ENCODE data around the gene ABCC4. TPM values are rescaled to one million over a fixed set of nuclear protein-coding genes. Genes with fewer than 3 reads are reported as not detected.

ABCC4 gene
- total RNA-seq, 1 experiment from 2014 or later: 17.0 TPM

- CTCF ChIA-PET: no interaction called here
- H3K36me3 ChIP-seq (ENCODE audit: low read depth): no peaks in the 10 kb centered on the region
- POLR2A ChIA-PET (ENCODE audit: unreplicated experiment): no interaction called here
- H3K27me3 ChIP-seq (ENCODE audit: insufficient read depth, low read depth): no peaks in the 10 kb centered on the region
- H3K9me3 ChIP-seq (ENCODE audit: insufficient read depth, low read depth): no peaks in the 10 kb centered on the region
- no peaks in the 10 kb centered on the region for H4K20me1 ChIP-seq (ENCODE audit: insufficient read depth)
- intact Hi-C loops (cut with micrococcal nuclease; ENCODE audit: unreplicated experiment): no loop called here
- H3K4me3 ChIP-seq: no peak overlapping the region
- peaks cover 6% of the 10 kb centered on the region; the same call in 1 of the 2 replicates for H3F3A ChIP-seq (ENCODE audit: insufficient read depth, low read depth)
- H3K27ac ChIP-seq: no peak overlapping the region
- TF ChIP-seq EZH2 (IDR thresholded peaks at IDR 0.05; ENCODE audit: low read depth): no peak
- no peak for TF ChIP-seq CTCF (conservative IDR thresholded peaks at IDR 0.05)
- H2AFZ ChIP-seq: no peak overlapping the region
- H3K4me1 ChIP-seq (replicated peaks; ENCODE audit: insufficient read depth): no peaks in the 10 kb centered on the region
- no peaks in the 10 kb centered on the region for H3K9me2 ChIP-seq (ENCODE audit: insufficient read depth)
- no TSS peak for BruUV-seq (replicated peaks)
- DNase-seq: no peak
- no peaks in the 10 kb centered on the region for H3K79me2 ChIP-seq (ENCODE audit: low read depth)
- H3K4me2 ChIP-seq: no peak overlapping the region
Measured at GRCh38 chr13:95326695-95327094, 25.4 kb upstream of the ABCC4 start.

GRCh38 chr13:95325485-95325884, 24.2 kb upstream of the ABCC4 start:
- Histone ChIP-seq H3K9me3 (ENCODE audit: insufficient read depth, low read depth) (no peaks in the 10 kb centered on the region), H3K27ac (no peak overlapping the region), H3K4me1 (replicated peaks; ENCODE audit: insufficient read depth) (no peaks in the 10 kb centered on the region), H3F3A (ENCODE audit: insufficient read depth, low read depth) (peaks cover 6% of the 10 kb centered on the region; the same call in 1 of the 2 replicates), H4K20me1 (ENCODE audit: insufficient read depth) (no peaks in the 10 kb centered on the region), H3K4me3 (no peak overlapping the region), H3K4me2 (no peak overlapping the region), H3K27me3 (ENCODE audit: insufficient read depth, low read depth) (no peaks in the 10 kb centered on the region), H3K79me2 (ENCODE audit: low read depth) (no peaks in the 10 kb centered on the region), H3K36me3 (ENCODE audit: low read depth) (no peaks in the 10 kb centered on the region), H2AFZ (no peak overlapping the region), H3K9me2 (ENCODE audit: insufficient read depth) (no peaks in the 10 kb centered on the region)
- TF ChIP-seq EZH2 (IDR thresholded peaks at IDR 0.05; ENCODE audit: low read depth) (no peak), CTCF (conservative IDR thresholded peaks at IDR 0.05) (no peak)
- ChIA-PET POLR2A (ENCODE audit: unreplicated experiment) (no interaction called here), CTCF (no interaction called here)
- DNase-seq: no peak
- intact Hi-C loops (cut with micrococcal nuclease; ENCODE audit: unreplicated experiment): no loop called here
- no TSS peak for BruUV-seq (replicated peaks)

- no peak for TF ChIP-seq CTCF (conservative IDR thresholded peaks at IDR 0.05)
- no peak for TF ChIP-seq EZH2 (IDR thresholded peaks at IDR 0.05; ENCODE audit: low read depth)
- H3K27me3 ChIP-seq (ENCODE audit: insufficient read depth, low read depth): no peaks in the 10 kb centered on the region
- H3K4me3 ChIP-seq: no peak overlapping the region
- no peak overlapping the region for H2AFZ ChIP-seq
- DNase-seq: no peak
- CTCF ChIA-PET: no interaction called here
- H3F3A ChIP-seq (ENCODE audit: insufficient read depth, low read depth): peaks cover 6% of the 10 kb centered on the region; the same call in 1 of the 2 replicates
- no peaks in the 10 kb centered on the region for H3K36me3 ChIP-seq (ENCODE audit: low read depth)
- no peaks in the 10 kb centered on the region for H3K9me3 ChIP-seq (ENCODE audit: insufficient read depth, low read depth)
- no peaks in the 10 kb centered on the region for H3K4me1 ChIP-seq (replicated peaks; ENCODE audit: insufficient read depth)
- no peak overlapping the region for H3K4me2 ChIP-seq
- no peaks in the 10 kb centered on the region for H3K9me2 ChIP-seq (ENCODE audit: insufficient read depth)
- no peaks in the 10 kb centered on the region for H4K20me1 ChIP-seq (ENCODE audit: insufficient read depth)
- POLR2A ChIA-PET (ENCODE audit: unreplicated experiment): no interaction called here
- no peak overlapping the region for H3K27ac ChIP-seq
- BruUV-seq (replicated peaks): no TSS peak
- intact Hi-C loops (cut with micrococcal nuclease; ENCODE audit: unreplicated experiment): no loop called here
- H3K79me2 ChIP-seq (ENCODE audit: low read depth): no peaks in the 10 kb centered on the region
Measured at GRCh38 chr13:95323930-95324662, 22.8 kb upstream of the ABCC4 start.

Data from PC-9 (cell line).